GM13976 (cell line): ENCODE results near the gene FOSB.
A peak's percentile ranks its signal among the peaks of the same experiment; 100 is the strongest.

Experiments used
- DNase-seq: peaks from one replicate; pipeline ENCODE4 v3.0.0; 2012; ENCODE audit warnings: low spot score
- CTCF ChIP-seq: IDR thresholded peaks from 2 replicates; pipeline ENCODE4 v1.5.1; 2012; ENCODE audit warnings: borderline replicate concordance, mild to moderate bottlenecking; ENCODE audit not compliant: insufficient read depth; ENCODE audit errors: extremely low read depth, missing control alignments, control extremely low read depth
- in situ Hi-C: fragments of 300-500 bp; cut with MboI; formaldehyde crosslinking; loops from one replicate; pipeline ENCODE4 v1.12.0; 2022; ENCODE audit warnings: low sequenced_read_pairs, mixed read lengths, inconsistent platforms; ENCODE audit not compliant: unreplicated experiment

The FOSB gene

GRCh38 chr19:45464852-45465441, 2.8 kb upstream of the FOSB start:
- DNase-seq: no peak
- in situ Hi-C loops: no loop called here
- no peak for TF ChIP-seq CTCF

GRCh38 chr19:45467115-45467455, 711 bp upstream of the FOSB start:
- no peak for TF ChIP-seq CTCF
- no peak for DNase-seq
- in situ Hi-C loops: no loop called here

GRCh38 chr19:45468159-45468651, 409 bp downstream of the FOSB start:
- DNase-seq: no peak
- in situ Hi-C loops: no loop called here
- TF ChIP-seq CTCF: no peak

- DNase-seq: no peak
- in situ Hi-C loops: no loop called here
- TF ChIP-seq CTCF: no peak
Observed at GRCh38 chr19:45468803-45469131, 971 bp downstream of the FOSB start.

- in situ Hi-C loops: no loop called here
- DNase-seq: peak; percentile 96
- no peak for TF ChIP-seq CTCF
Observed at GRCh38 chr19:45469132-45469944, 1.5 kb downstream of the FOSB start.

- TF ChIP-seq CTCF: no peak
- DNase-seq: no peak
Observed at GRCh38 chr19:45469945-45470761, 2.4 kb downstream of the FOSB start.

More at GRCh38 chr19:45469945-45470761, 2.4 kb downstream of the FOSB start:
- in situ Hi-C loops: no loop called here
